ENCODE data around the gene CTSK. TPM values are rescaled to one million over a fixed set of nuclear protein-coding genes. Genes with fewer than 3 reads are reported as not detected.

Gene CTSK
- total RNA-seq, 1 experiment from 2014 or later = 6.4 TPM

- no TSS peak for BruUV-seq (replicated peaks)
- CTCF ChIA-PET = interaction anchor here (0.5 to 3.2 kb wide), 47 partner anchors 9 to 562 kb away, joined by 3 to 32 read pairs (median 5); partner anchors contain the start of genes ENSA, GOLPH3L, MCL1 and MINDY1
- H3K27me3 Mint-ChIP-seq (ENCODE audit: insufficient read depth, unreplicated experiment) = no peaks in the 10 kb centered on the region
- H3K9me3 Mint-ChIP-seq (ENCODE audit: unreplicated experiment) = no peaks in the 10 kb centered on the region
- POLR2A ChIA-PET = interaction anchor here (0.5 to 2.5 kb wide), 21 partner anchors 7 to 298 kb away, joined by 3 to 25 read pairs (median 4); partner anchors contain the start of genes ENSA, FALEC, GOLPH3L and MCL1
- TF ChIP-seq, protein P1, sequence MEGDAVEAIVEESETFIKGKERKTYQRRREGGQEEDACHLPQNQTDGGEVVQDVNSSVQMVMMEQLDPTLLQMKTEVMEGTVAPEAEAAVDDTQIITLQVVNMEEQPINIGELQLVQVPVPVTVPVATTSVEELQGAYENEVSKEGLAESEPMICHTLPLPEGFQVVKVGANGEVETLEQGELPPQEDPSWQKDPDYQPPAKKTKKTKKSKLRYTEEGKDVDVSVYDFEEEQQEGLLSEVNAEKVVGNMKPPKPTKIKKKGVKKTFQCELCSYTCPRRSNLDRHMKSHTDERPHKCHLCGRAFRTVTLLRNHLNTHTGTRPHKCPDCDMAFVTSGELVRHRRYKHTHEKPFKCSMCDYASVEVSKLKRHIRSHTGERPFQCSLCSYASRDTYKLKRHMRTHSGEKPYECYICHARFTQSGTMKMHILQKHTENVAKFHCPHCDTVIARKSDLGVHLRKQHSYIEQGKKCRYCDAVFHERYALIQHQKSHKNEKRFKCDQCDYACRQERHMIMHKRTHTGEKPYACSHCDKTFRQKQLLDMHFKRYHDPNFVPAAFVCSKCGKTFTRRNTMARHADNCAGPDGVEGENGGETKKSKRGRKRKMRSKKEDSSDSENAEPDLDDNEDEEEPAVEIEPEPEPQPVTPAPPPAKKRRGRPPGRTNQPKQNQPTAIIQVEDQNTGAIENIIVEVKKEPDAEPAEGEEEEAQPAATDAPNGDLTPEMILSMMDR (IDR thresholded peaks at IDR 0.05; ENCODE audit: unreplicated experiment) = peak; percentile 94
- no peaks in the 10 kb centered on the region for H3K4me1 Mint-ChIP-seq (ENCODE audit: insufficient read depth, unreplicated experiment)
- DNase-seq (ENCODE audit: unreplicated experiment) = peak; percentile 74
- no peak overlapping the region for H3K27ac Mint-ChIP-seq (ENCODE audit: low read depth, unreplicated experiment)
- intact Hi-C loops (cut with micrococcal nuclease) = loop anchor here (1.0 to 10.0 kb wide), 6 partner anchors 116 to 556 kb away; partner anchors contain the start of genes CA14, GOLPH3L and TARS2
- H3K36me3 Mint-ChIP-seq (ENCODE audit: insufficient read depth, unreplicated experiment) = peaks cover 25% of the 10 kb centered on the region
- no peak overlapping the region for H3K4me3 Mint-ChIP-seq (ENCODE audit: unreplicated experiment)
Measured at GRCh38 chr1:150813028-150813707, 5.1 kb upstream of the CTSK start.

- Mint-ChIP-seq H3K9me3 (ENCODE audit: unreplicated experiment) (no peaks in the 10 kb centered on the region), H3K36me3 (ENCODE audit: insufficient read depth, unreplicated experiment) (peaks cover 32% of the 10 kb centered on the region), H3K4me3 (ENCODE audit: unreplicated experiment) (no peak overlapping the region), H3K27ac (ENCODE audit: low read depth, unreplicated experiment) (no peak overlapping the region), H3K27me3 (ENCODE audit: insufficient read depth, unreplicated experiment) (no peaks in the 10 kb centered on the region), H3K4me1 (ENCODE audit: insufficient read depth, unreplicated experiment) (no peaks in the 10 kb centered on the region)
- no TSS peak for BruUV-seq (replicated peaks)
- intact Hi-C loops (cut with micrococcal nuclease) = loop anchor here (5.0 to 10.0 kb wide), 2 partner anchors 326 to 554 kb away; partner anchors contain the start of genes CA14 and TARS2
- TF ChIP-seq, protein P1 (IDR thresholded peaks at IDR 0.05; ENCODE audit: unreplicated experiment) = no peak
- DNase-seq (ENCODE audit: unreplicated experiment) = no peak
- POLR2A ChIA-PET = interaction anchor here (1.0 kb wide), 1 partner anchor 250 kb away, joined by 3 read pairs; no protein-coding TSS in a partner anchor
- CTCF ChIA-PET = interaction anchor here (0.6 to 3.2 kb wide), 3 partner anchors 191 to 347 kb away, joined by 3 to 24 read pairs (median 3); no protein-coding TSS in a partner anchor
Measured at GRCh38 chr1:150810958-150811659, 3.0 kb upstream of the CTSK start.

DNA sequence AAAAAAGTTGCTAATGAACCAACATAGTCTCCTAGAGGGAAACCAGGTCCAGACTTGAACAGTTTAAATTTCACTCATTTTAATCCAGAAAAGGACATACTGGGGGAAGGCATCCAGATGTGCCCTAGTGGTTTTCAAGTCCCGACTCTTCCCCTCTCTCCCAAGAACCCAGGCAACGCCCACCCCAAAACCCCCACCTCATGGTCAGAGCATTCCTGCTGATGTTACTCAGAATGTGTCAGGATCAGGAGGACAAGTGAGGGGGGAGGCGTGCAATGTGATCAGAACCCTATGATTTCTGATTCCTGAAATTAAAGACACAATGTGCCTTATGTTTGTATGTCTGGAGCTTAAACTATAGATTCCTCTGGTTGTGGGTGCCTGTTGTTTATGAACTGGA is 1.6 kb upstream of the CTSK start:
- Mint-ChIP-seq H3K36me3 (ENCODE audit: insufficient read depth, unreplicated experiment) (peaks cover 32% of the 10 kb centered on the region), H3K4me1 (ENCODE audit: insufficient read depth, unreplicated experiment) (no peaks in the 10 kb centered on the region), H3K27me3 (ENCODE audit: insufficient read depth, unreplicated experiment) (no peaks in the 10 kb centered on the region), H3K9me3 (ENCODE audit: unreplicated experiment) (no peaks in the 10 kb centered on the region), H3K27ac (ENCODE audit: low read depth, unreplicated experiment) (no peak overlapping the region), H3K4me3 (ENCODE audit: unreplicated experiment) (no peak overlapping the region)
- no peak for DNase-seq (ENCODE audit: unreplicated experiment)
- ChIA-PET POLR2A (interaction anchor here (0.6 to 1.5 kb wide), 3 partner anchors 44 to 234 kb away, joined by 3 to 5 read pairs (median 3); no protein-coding TSS in a partner anchor), CTCF (interaction anchor here (0.6 kb wide), 1 partner anchor 298 kb away, joined by 4 read pairs; no protein-coding TSS in a partner anchor)
- BruUV-seq (replicated peaks) = no TSS peak
- intact Hi-C loops (cut with micrococcal nuclease) = loop anchor here (5.0 to 10.0 kb wide), 2 partner anchors 325 to 552 kb away; partner anchors contain the start of genes CA14 and TARS2
- TF ChIP-seq, protein P1 (IDR thresholded peaks at IDR 0.05; ENCODE audit: unreplicated experiment) = no peak

GRCh38 chr1:150808846-150809245 is 786 bp upstream of the CTSK start:
- intact Hi-C loops (cut with micrococcal nuclease) = no loop called here
- no peak for DNase-seq (ENCODE audit: unreplicated experiment)
- Mint-ChIP-seq H3K4me3 (ENCODE audit: unreplicated experiment) (no peak overlapping the region), H3K27me3 (ENCODE audit: insufficient read depth, unreplicated experiment) (no peaks in the 10 kb centered on the region), H3K36me3 (ENCODE audit: insufficient read depth, unreplicated experiment) (peaks cover 38% of the 10 kb centered on the region), H3K4me1 (ENCODE audit: insufficient read depth, unreplicated experiment) (no peaks in the 10 kb centered on the region), H3K27ac (ENCODE audit: low read depth, unreplicated experiment) (no peak overlapping the region), H3K9me3 (ENCODE audit: unreplicated experiment) (no peaks in the 10 kb centered on the region)
- TF ChIP-seq, protein P1 (IDR thresholded peaks at IDR 0.05; ENCODE audit: unreplicated experiment) = no peak
- ChIA-PET POLR2A (interaction anchor here (0.6 to 2.1 kb wide), 6 partner anchors 10 to 1101 kb away, joined by 3 to 5 read pairs (median 4); partner anchors contain the start of genes ENSA and GOLPH3L), CTCF (interaction anchor here (0.6 to 2.6 kb wide), 5 partner anchors 12 to 345 kb away, joined by 3 to 15 read pairs (median 3); no protein-coding TSS in a partner anchor)
- BruUV-seq (replicated peaks) = no TSS peak
